Ovary (tissue), 3 donors: Measurements from ENCODE around the gene SLC7A1.

Experiments used
- CTCF ChIP-seq, 3 donors: fragments of 450-650 bp in 2 of 3; fragments of 200-600 bp in 1 of 3; IDR thresholded peaks; one replicate each; pipeline versions ENCODE4 v1.5.1 to v1.8.0; 2016 to 2022; ENCODE audit warnings: antibody characterized with exemption in 3 of 3, mild to moderate bottlenecking in 1 of 3
- POLR2A ChIP-seq: fragments of 450-650 bp; IDR thresholded peaks from one replicate; pipeline ENCODE4 v1.6.1; 2017; ENCODE audit warnings: antibody characterized with exemption, mild to moderate bottlenecking, moderate library complexity
- donor health status: DM: no; HTN: no; CAD: no.

- TF ChIP-seq POLR2A (no peak), CTCF (IDR thresholded peaks at IDR 0.05) (no peak)
Measured at GRCh38 chr13:29598321-29598720, 2.8 kb upstream of the SLC7A1 start.
